Kidney capillary endothelial cell (primary cell): ENCODE measurements around the gene KTN1.

ENCODE experiments used
- DNase-seq: peaks from one replicate; pipeline ENCODE4 v3.0.0-alpha.2; 2018; ENCODE audit warnings: low spot score

KTN1 gene

DNA sequence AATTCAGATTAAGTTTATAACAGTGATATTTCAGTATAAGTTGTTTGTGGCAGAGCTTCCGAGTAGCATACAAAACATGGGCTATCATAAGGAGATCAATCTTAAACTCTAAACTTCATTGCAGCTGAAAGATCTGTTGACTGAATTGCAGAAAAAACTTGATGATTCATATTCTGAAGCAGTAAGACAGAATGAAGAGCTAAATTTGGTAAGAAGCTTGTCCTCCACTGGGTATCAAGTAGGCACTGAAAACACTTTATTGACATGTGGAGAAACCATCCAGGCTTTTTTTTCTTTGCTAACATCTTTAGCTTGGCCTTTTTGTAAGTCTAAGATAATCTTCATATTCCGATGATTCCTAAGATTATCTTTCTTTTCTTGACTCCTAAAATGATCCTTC is 93.0 kb downstream of the KTN1 start:
- DNase-seq, result no peak

DNA sequence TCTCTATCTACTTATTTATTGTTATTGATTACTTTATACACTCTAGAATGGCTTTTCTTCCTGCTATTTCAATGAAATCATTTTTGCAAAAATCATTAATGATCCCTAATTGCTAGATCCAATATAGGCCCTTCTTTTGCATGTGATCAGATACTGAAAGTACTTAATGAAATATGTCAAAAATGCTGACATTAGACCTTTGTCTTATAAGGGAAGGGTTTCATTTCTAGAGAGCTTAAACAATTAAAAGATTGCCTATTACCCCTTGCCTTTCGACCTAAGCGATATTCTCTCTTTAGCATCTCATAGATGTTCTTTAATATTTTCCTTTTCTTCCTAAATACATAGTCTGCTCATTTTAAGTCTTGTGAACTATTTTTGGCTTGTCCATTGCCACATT is 101.1 kb downstream of the KTN1 start:
- no peak for DNase-seq

DNA sequence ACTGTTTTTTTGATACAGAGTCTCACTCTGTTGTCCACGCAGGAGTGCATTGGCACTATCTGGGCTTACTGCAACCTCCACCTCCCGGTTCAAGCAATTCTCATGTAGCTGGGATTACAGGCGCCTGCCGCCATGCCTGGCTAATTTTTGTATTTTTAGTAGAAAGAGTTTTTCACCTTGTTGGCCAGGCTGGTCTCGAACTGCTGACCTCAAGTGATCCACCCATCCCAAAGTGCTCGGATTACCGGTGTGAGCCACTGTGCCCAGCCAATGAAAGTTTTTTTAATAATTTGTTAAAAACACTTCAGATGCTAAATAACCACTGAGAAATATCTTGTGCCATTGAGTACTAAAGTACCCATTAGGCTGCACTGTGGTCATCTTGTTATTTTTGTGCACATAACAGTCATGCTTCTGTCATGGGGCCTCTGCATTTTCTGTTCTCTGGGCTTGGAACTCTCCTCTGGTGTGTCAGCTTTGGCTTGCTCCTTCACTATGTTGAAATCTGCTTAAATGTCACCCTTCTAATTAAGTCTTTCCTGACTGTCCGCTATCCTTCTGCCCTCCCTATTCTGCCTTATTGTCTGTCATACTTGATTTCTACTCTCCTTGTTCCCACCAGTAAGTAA is 105.1 kb downstream of the KTN1 start:
- DNase-seq, result no peak

DNA sequence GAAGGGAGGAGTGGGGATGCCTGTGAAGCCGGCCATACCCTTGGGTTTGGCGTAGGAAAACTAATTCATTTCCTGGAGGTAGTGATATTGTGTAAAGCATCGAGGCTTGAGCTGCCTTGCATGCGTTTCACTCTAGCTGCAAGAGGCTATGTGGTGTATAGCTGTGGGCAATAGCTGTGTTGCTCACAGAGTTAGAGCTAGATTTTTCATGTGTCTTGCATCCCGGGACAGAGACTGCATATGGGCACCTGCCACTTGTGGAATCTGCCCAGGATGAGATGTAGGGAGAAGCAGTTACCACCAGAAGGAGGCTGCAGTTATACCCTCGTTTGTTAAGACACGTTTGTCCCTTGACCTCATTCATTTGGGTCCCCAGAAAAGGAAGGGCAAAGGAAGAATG is 106.7 kb downstream of the KTN1 start:
- DNase-seq, result no peak

DNA sequence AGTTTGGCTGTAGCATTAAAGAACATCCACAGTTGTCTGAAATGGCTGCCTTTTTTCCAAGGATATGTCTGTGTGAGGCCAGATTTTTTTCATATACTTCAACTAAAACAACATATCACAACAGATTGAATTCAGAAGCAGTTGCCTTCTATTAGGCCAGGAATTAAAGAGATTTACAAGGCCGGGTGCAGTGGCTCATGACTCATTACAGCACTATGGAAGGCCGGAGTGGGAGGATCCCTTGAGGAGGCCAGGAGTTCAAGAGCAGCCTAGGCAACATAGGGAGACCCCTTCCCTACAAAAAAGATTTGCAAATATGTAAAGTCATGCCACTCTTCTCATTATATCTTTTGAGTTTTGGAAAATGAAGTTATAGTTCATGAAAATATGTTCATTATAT is 108.6 kb downstream of the KTN1 start:
- DNase-seq, result no peak

DNA sequence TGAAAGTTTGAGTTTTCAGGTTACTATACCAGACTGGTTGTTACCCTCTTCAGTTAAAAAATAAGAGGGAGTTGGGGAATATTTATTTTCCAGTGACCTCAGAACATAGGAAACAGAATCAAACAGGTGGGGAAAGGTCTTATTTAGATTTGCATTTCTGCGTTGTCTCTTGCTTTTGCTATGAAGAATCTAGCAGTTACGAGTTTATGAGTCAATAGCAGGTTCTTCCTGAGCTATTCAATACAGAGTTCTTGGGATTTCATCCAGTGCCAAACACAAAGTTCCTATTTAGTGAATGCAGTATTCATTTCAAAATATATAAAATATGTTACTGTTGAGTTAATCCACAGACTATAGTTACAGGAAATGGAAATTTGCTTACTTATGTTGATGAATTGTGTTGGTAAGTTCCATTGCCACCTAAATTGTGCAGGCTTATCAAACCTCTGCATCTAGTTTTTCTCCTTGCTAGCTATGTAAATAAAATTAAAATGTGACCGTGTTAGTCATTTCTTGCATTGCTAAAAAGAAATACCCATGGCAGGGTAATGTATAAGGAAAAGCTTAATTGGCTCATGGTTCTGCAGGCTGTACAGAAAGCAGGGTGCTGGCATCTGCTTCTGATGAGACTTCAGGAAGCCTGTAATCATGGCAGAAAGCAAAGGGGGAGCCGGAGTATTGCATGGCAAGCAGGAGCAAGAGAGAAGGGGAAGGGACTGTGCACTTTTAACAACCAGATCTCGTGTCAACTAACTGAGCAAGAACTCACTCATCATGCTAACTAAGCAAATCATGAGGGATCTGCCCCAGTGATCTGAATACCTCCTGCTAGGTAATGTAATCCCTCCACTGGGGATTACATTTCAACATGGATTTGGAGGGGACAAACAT is 110.2 kb downstream of the KTN1 start:
- peak; percentile 38 for DNase-seq

DNA sequence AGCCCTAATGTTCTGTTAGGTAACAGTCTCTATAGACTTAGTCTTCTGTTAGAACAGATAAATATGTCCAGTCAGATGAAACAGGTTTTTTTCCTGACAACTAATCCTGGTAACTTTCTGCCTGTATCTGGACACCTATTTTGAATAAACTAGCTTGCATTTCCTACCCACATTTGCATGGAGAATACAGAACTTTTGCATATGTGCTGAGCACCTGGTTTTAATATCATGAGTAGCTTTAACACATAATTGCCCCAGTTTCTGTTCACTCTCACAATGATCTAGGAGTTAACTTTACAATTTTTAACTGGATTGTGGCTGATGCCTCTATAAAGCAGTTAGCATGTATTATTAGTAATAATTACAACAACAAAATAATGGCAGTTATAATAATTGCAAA is 111.7 kb downstream of the KTN1 start:
- DNase-seq, result no peak

DNA sequence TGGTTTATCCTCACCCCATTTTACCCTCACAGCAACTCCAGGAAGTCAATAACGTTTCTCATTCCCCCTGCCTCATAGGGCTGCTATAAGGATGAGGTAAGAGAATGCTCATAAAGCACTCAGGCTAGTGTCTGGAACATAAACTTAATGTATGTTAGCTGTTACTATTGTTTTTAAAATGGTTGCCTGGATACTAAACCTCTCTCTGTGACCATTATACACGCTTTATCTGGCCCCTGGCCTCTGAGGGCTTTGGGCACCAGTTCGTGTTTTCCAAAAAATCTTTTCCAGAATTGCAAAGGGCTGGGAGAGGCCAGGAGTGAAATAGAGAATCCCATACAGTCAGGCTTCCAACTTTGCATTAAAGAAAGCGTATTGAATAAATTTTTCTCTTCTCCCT is 113.9 kb downstream of the KTN1 start:
- no peak for DNase-seq

DNA sequence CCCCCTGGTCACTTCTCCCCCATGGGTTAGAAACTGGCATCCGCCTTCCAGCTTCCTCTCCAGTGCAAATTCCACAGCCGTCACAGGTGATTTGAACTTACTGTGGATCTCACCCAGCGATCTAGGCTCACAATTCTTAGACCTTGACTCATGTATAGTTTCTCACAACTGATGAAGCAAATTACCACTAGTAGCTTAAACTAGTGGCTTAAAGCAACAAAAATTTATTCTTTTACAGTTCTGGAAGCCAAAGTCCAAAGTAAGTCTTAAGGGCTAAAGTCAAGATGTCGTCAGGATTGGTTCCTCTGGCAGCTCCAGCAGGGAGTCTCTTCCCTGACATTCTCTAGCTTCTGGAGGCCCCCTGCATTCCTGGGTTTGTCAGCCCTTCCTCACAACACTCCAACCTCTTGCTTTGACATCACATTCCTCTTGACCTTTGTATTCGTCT is 117.4 kb downstream of the KTN1 start:
- no peak for DNase-seq

DNA sequence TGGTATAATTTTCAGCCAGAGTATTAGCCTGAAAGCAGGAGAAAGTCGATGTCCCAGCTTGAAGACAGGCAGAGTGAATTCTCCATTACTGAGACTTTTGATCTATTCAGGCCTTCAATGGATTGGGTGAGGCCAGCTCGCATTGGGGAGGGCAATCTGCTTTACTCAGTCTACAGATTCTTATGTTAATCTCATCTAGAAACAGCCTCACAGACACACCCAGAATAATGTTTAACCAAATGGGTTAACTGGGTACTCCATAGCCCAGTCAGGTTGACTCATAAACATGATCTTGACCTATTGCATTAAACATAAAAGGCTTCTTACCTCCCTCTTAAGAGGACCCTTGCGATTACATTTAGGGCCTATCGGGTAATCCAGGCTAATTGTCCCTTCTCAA is 118.0 kb downstream of the KTN1 start:
- DNase-seq, result no peak

DNA sequence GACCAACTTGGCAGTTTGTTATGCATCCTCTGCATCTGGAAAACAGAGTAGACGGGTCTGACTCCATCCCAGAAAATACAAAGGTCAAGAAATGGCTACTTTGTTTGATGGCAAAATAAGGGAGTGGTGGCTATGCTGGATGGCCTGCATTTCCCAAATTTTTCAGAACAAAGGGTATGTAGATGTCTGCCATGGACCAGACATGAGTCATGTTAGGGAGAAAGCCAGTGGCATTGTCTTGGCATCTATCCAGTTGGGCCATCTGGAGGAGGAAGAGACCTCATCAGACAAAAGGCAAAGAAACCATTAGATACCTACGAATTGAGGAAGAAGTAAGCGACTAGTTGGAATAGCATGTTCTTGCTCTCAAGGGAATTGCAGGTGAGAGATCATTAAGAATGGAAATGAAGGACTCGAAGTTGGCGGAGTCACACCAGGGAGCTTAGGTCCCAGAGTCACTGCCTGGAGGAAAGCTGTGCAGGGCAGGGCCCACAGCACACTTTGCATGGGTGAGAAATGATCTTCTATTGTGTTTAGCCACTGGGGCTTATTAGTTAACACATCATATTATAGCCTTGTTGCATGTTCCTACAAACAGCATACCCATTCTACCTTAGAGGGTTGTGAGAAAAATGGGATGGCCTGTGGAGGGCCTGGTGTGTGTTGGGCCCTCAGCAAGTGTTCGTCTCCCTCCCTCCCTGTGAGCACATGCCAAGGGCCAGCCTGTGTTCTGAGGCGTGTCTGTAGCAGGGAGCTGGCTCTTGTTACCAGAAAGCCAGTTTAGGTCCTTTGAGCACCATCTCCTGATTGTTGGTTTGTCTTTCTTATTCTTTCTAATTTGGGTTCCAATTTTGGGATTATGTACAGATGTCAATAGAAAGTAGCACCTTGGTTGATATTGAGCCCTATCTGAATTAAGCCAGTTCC is 119.4 kb downstream of the KTN1 start:
- peak; percentile 75 for DNase-seq

DNA sequence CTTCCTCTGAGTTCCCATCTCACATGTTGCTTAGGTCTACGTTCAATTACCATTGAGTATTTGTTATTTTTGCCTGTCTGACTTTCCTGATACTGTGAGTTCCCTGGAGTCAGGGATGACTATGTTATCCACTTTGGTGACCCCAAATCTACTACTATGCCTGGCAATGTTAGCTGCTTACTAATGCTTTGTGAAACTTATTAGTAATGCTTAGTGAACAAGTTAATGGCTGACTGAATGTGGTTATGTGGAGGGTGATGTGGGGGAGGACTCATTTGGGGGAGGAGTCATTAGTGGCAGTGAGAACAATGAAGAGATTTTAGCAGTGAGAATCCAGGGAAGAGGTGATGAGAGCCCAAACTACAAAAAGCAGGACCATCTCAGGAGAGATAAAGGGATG is 121.6 kb downstream of the KTN1 start:
- DNase-seq, result no peak

DNA sequence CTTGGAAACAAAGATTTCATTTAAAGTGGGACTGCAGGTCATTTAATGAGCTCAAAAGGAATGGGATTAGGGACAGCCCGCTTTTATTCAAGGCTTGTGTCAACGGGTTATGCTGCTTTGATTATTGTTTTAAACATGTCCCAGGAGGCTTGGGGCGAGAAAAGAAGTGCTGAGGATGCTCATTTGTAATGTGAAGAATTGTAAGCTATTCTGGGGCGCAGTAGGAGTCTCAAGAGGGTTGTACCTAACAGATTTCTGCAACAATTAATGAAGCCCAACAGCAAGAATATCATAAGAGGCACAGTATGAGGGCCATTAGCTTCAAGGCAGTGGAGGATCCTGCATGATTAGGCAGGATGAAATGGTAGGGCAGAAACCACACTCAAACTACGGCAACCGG is 122.5 kb downstream of the KTN1 start:
- DNase-seq, result no peak

DNA sequence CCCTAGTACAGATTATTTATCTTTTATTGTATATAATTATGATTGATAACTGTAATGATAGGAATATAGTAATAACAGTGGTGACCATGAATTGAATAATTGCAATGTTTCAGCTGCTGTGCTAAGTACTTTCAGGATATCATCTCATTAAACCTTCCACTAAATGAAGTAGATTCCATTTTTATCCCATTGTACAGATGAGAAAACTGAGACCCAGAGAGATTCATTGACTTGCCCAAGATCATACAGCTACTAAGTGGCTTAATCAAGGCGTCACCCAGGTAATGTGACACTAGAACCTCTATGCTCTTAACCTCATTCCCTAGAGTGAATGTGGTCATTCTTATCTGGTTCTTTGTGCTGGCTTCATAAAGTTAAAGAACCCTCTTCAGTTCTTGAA is 124.6 kb downstream of the KTN1 start:
- no peak for DNase-seq

DNA sequence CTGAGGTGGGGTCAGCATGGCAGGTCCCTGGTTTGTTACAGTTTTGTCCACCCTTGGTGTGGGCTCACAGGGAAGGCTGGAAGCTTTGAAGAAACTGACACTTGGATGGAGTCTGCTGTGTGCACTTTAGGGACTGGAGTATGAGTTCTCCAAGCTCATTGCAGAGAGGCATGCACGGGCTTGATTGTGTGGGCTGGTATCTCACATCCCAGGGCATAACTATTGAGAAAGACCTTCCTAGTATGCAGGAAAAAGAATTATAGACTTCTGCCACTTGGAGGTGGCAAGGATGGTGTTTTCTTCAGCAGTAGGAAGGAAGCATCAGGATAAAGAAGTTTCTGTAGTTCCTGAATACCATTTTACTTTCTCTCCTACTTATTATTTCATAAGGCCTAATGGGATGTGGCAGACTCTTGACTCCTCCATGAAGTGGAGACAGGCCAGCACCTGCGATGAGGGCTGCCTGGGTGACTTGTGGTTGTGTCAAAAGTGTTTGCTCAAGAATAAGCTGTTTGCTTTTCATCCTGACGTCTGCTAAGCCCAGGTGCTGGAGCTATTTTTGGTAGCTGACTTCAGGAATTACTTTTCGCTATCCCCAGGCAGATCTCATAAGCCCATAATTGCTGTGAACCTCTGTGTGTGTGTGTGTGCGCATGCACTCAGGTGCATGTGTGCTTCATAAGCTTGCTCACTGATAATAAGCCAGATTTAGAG is 125.8 kb downstream of the KTN1 start:
- DNase-seq, result no peak

DNA sequence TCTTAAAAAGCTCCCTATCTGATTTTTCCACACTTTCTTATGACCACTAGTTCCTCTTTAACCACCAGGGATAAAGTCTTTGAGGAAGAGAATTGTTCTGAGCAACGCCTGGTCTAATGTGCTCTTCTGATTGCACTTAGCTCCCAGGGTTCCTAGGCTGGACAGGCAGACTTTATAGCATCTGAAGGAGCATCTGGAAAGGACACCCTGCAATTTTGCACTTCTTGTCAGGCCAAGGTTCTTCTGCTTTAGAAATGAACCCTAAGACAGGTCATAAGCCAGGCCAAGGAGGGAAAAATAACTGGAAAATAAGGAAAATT is 126.3 kb downstream of the KTN1 start:
- no peak for DNase-seq

DNA sequence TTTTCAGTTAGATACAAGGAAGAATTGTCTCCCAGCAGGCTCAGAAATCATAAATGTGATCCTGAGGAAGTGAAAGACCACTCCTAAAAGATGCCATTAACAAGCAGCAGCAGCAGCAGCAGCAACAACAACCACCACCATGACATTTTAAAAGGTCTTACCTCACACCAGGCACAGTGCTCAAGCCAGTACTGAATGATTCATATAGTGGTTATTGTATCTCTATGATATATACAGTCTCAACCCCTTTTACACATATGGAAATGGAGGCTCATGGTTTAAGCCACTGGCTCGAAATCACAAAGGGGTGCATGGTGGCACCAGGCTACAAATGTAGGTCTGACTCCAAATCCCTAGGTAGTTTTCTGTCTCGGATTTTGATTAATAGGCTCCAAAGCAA is 126.9 kb downstream of the KTN1 start:
- DNase-seq, result no peak

DNA sequence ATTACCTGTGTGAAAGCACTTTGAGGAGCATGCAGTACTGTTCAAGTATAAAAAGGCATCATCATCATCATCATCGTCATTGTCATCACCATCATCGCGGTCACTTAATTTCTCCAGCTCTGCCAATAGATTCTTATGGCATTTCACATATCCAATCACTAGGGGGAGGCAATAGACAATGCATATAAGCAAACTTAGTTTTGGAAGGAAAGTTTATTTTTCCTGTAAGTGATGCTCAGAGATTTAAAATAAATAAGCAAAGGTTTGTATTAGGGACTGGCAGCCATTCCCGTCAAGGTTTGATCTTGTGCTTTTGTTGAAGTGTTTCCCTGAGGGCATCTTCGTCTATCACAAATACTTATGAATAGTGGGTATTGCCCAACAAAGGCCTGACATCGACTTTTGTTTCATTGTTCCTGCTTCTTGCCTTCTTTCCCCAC is 127.4 kb downstream of the KTN1 start:
- DNase-seq, result peak; percentile 40

DNA sequence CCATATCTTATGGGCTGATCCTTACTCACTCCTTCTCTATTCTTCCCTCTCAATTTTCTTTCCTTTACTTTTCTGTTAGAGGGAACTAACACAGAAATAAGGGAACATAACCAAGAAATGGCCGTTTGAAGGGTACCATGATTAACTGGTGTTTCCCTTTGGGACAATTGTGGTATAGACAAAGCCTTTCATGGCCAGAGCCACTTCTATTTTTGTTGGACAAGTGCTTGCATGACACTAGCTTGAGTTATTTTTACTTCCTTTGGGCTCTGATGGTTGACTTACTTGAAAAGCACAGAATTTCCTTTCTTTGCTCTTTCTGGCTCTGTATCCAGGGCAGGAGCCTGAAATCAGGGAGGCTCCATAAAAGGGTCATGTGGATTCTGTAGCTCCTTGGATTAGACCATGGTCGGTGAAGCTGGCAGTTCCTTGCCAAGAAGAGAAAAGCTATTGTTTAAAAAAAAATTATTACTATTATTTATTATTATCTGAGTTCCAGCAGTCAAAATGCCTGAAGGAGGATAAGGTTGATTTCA is 130.6 kb downstream of the KTN1 start:
- DNase-seq, result no peak

DNA sequence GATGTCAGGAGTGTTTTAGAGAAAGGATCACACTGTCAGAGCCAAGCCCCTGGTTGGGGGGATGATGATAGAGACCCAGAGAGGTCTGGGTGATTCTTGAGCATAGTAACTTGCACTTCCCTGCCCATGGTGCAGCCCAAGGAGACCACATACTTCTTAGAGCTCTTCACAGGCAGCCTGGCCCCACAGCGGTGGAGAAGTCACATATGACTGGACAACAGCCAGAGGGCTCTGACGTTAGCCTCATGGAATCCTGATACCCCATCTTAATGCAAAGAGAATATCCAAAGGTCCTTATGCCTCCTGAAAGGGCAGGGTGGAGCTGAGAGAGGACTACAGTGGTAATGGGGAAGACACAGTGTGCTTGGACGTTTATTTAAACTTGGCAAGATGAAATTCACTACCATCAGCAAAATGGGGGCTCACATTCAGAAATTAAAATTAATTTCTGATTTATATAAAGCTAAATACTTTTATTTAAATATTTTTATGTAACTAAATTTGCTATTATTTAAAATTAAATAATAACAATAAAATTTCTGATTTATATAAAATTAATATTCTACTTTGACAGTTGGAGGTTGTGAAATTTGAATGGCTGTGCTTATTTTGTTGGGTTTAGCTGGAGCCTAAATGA is 131.3 kb downstream of the KTN1 start:
- DNase-seq, result no peak

DNA sequence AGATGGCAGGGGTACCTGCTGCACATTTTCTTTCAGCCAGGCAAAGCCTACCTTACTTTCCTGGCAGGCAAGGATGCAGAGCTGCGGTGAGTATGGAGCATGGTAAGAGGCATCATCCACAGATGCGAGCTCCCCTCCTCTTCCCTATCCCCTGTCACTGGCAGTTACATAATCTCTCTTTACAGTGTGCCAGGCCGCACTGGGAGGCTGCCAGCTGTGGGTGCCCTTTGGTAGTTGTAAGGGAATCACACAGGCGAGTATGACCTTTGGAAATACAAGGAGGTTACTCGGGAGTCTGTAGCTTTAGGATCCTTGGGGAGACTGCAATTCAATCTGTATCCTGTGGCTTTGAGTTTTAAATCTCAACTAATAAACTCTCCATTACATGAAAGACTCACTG is 132.5 kb downstream of the KTN1 start:
- no peak for DNase-seq
